ENCODE results near the gene ST6GAL1.
"Not testable (repeated sequence)": the region's sequence is repeated elsewhere in the genome, so short reads cannot be mapped to it uniquely, and the experiment has no call there.

The ST6GAL1 gene

GRCh38 chr3:187052427-187052826 is 122.1 kb downstream of the ST6GAL1 start:
- not testable (repeated sequence) for DNase-seq

- not testable (repeated sequence) for DNase-seq
Measured at GRCh38 chr3:187054433-187054832, 124.1 kb downstream of the ST6GAL1 start.

GRCh38 chr3:187057803-187058202 is 127.5 kb downstream of the ST6GAL1 start:
- DNase-seq = not testable (repeated sequence)

- no peak for DNase-seq
Measured at GRCh38 chr3:187061748-187062147, 131.4 kb downstream of the ST6GAL1 start.

GRCh38 chr3:187062526-187063177 is 132.3 kb downstream of the ST6GAL1 start:
- DNase-seq = no peak

GRCh38 chr3:187063286-187064121 is 133.2 kb downstream of the ST6GAL1 start:
- DNase-seq = no peak

GRCh38 chr3:187064210-187065115 is 134.1 kb downstream of the ST6GAL1 start:
- DNase-seq = no peak

GRCh38 chr3:187066228-187066995 is 136.1 kb downstream of the ST6GAL1 start:
- no peak for DNase-seq

- no peak for DNase-seq
Measured at GRCh38 chr3:187068787-187069186, 138.5 kb downstream of the ST6GAL1 start.

GRCh38 chr3:187069857-187070516 is 139.7 kb downstream of the ST6GAL1 start:
- no peak for DNase-seq

GRCh38 chr3:187072102-187072501 is 141.8 kb downstream of the ST6GAL1 start:
- no peak for DNase-seq

- no peak for DNase-seq
Measured at GRCh38 chr3:187072511-187072910, 142.2 kb downstream of the ST6GAL1 start.

GRCh38 chr3:187073581-187074098 is 143.3 kb downstream of the ST6GAL1 start:
- no peak for DNase-seq

GRCh38 chr3:187074846-187075245 is 144.5 kb downstream of the ST6GAL1 start:
- no peak for DNase-seq

GRCh38 chr3:187076297-187076696 is 146.0 kb downstream of the ST6GAL1 start:
- no peak for DNase-seq

- no peak for DNase-seq
Measured at GRCh38 chr3:187077085-187077484, 146.8 kb downstream of the ST6GAL1 start.

GRCh38 chr3:187077537-187077936 is 147.2 kb downstream of the ST6GAL1 start:
- no peak for DNase-seq

- no peak for DNase-seq
Measured at GRCh38 chr3:187079090-187080022, 149.0 kb downstream of the ST6GAL1 start.

- no peak for DNase-seq
Measured at GRCh38 chr3:187080799-187081450, 150.6 kb downstream of the ST6GAL1 start.
